GM04504 (cell line): ENCODE measurements around the gene KDM8.

ENCODE experiments used
- DNase-seq: peaks from one replicate; pipeline ENCODE4 v3.0.0-alpha.2; 2012; ENCODE audit warnings: low read depth

The KDM8 gene

GRCh38 chr16:27230562-27231001 lies 27.3 kb downstream of the KDM8 start:
- no peak for DNase-seq

GRCh38 chr16:27231692-27232060 lies 28.4 kb downstream of the KDM8 start:
- no peak for DNase-seq

- no peak for DNase-seq
These were observed 29.0 kb downstream of the KDM8 start for GRCh38 chr16:27232061-27232900.

GRCh38 chr16:27232901-27233625 lies 29.7 kb downstream of the KDM8 start:
- no peak for DNase-seq

- DNase-seq = no peak
These were observed 30.4 kb downstream of the KDM8 start for GRCh38 chr16:27233731-27234130.

- DNase-seq = no peak
These were observed 30.8 kb downstream of the KDM8 start for GRCh38 chr16:27234171-27234570.

GRCh38 chr16:27234603-27235002 lies 31.3 kb downstream of the KDM8 start:
- no peak for DNase-seq

GRCh38 chr16:27235055-27235937 lies 32.0 kb downstream of the KDM8 start:
- DNase-seq = peak; percentile 89

- DNase-seq = no peak
These were observed 32.6 kb downstream of the KDM8 start for GRCh38 chr16:27235938-27236245.

- DNase-seq = no peak
These were observed 33.4 kb downstream of the KDM8 start for GRCh38 chr16:27236635-27237218.

- DNase-seq = no peak
These were observed 34.1 kb downstream of the KDM8 start for GRCh38 chr16:27237219-27238015.

GRCh38 chr16:27238016-27238587 lies 34.8 kb downstream of the KDM8 start:
- no peak for DNase-seq

GRCh38 chr16:27238591-27238990 lies 35.3 kb downstream of the KDM8 start:
- no peak for DNase-seq

- DNase-seq = no peak
These were observed 35.7 kb downstream of the KDM8 start for GRCh38 chr16:27239026-27239425.

GRCh38 chr16:27239906-27240655 lies 36.8 kb downstream of the KDM8 start:
- no peak for DNase-seq

- DNase-seq = peak; percentile 65
These were observed 37.7 kb downstream of the KDM8 start for GRCh38 chr16:27240948-27241531.

GRCh38 chr16:27241658-27242057 lies 38.3 kb downstream of the KDM8 start:
- DNase-seq = no peak

GRCh38 chr16:27242398-27242797 lies 39.1 kb downstream of the KDM8 start:
- DNase-seq = no peak

GRCh38 chr16:27242868-27243590 lies 39.7 kb downstream of the KDM8 start:
- DNase-seq = peak; percentile 73
